Lung (tissue), 16 donors: Measurements from ENCODE around the gene TAB2. TPM values are rescaled to one million over a fixed set of nuclear protein-coding genes. Genes with fewer than 3 reads are reported as not detected.

ENCODE experiments used
- ATAC-seq: fragments of 200-7000 bp; cut with Tn5 transposase; one replicate; pipeline ENCODE4 v1.9.1; 2020; ENCODE audit warnings: moderate number of reproducible peaks; ENCODE audit not compliant: insufficient read depth, low FRiP score
- DNase-seq, 3 donors: peaks; one replicate each; pipeline ENCODE4 v3.0.0-alpha.2; 2013 to 2017
- H3K27ac ChIP-seq, 2 donors: one replicate each; pipeline ENCODE4 v1.5.1; 2013; ENCODE audit warnings: mild to moderate bottlenecking in 2 of 2, moderate library complexity in 2 of 2, control low read depth in 1 of 2, inconsistent platforms in 1 of 2, low read depth in 1 of 2, low read length in 1 of 2
- H3K27me3 ChIP-seq, 3 donors: one replicate each; pipeline ENCODE4 v1.5.1; 2013; ENCODE audit warnings: low read length in 2 of 3; ENCODE audit not compliant: control insufficient read depth in 3 of 3, insufficient read depth in 3 of 3
- H3K36me3 ChIP-seq, 4 donors: one replicate each; pipeline ENCODE4 v1.5.1; 2013; ENCODE audit warnings: low read length in 4 of 4, mild to moderate bottlenecking in 1 of 4, moderate library complexity in 1 of 4; ENCODE audit not compliant: control insufficient read depth in 4 of 4, insufficient read depth in 4 of 4
- H3K4me1 ChIP-seq, 5 donors: one replicate each; pipeline ENCODE4 v1.5.1; 2013; ENCODE audit warnings: low read length in 5 of 5, mild to moderate bottlenecking in 2 of 5, moderate library complexity in 1 of 5; ENCODE audit not compliant: control insufficient read depth in 5 of 5, insufficient read depth in 5 of 5
- H3K4me3 ChIP-seq: one replicate; pipeline ENCODE4 v1.5.1; 2013; ENCODE audit warnings: mild to moderate bottlenecking, control low read depth, moderate library complexity
- H3K9ac ChIP-seq, 2 donors: one replicate each; pipeline ENCODE4 v1.5.1; 2013; ENCODE audit warnings: low read length in 2 of 2, control low read depth in 1 of 2; ENCODE audit not compliant: insufficient read depth in 1 of 2
- H3K9me3 ChIP-seq, 4 donors: one replicate each; pipeline ENCODE4 v1.5.1; 2013; ENCODE audit warnings: low read length in 3 of 4, mild to moderate bottlenecking in 1 of 4, moderate library complexity in 1 of 4; ENCODE audit not compliant: control insufficient read depth in 4 of 4, insufficient read depth in 3 of 4
- WGBS, 2 donors: extraction: QIAGEN DNeasy Blood & Tissue Kit; methylation state at CpG; one replicate each; pipeline ENCODE4 v1.1.7; 2013; 5-methylcytosine and 5-hydroxymethylcytosine counted together
- long read RNA-seq, 5 donors: transcript quantifications; one replicate each; lab custom pipeline, GENCODE V29; 2026
- polyA plus RNA-seq, 2 donors: library from polyadenylated mRNA; stranded (reverse); fragments of 200-250 nt; gene quantifications; one replicate each; pipeline ENCODE4 v1.2.1, GENCODE V29; 2013
- total RNA-seq, 2 donors: library from RNA; depleted of rRNA in 1 of 2; stranded (reverse); fragments of >200 nt in 1 of 2; gene quantifications; one replicate each; pipeline ENCODE4 v1.2.1, GENCODE V29; 2014 to 2021
- TF ChIP-seq, protein P1 (sequence below): IDR thresholded peaks from 2 replicates; pipeline ENCODE4 v1.5.1; 2012; ENCODE audit warnings: mild to moderate bottlenecking; ENCODE audit errors: control extremely low read depth, extremely low read depth
- donor health status: control.
- donor health status: control.
- donor health status: Bipolar disorder and iron deficiency.
- donor health status: healthy.
- donor health status: DM: yes; HTN: yes; CAD: no.

The TAB2 gene, protein sequence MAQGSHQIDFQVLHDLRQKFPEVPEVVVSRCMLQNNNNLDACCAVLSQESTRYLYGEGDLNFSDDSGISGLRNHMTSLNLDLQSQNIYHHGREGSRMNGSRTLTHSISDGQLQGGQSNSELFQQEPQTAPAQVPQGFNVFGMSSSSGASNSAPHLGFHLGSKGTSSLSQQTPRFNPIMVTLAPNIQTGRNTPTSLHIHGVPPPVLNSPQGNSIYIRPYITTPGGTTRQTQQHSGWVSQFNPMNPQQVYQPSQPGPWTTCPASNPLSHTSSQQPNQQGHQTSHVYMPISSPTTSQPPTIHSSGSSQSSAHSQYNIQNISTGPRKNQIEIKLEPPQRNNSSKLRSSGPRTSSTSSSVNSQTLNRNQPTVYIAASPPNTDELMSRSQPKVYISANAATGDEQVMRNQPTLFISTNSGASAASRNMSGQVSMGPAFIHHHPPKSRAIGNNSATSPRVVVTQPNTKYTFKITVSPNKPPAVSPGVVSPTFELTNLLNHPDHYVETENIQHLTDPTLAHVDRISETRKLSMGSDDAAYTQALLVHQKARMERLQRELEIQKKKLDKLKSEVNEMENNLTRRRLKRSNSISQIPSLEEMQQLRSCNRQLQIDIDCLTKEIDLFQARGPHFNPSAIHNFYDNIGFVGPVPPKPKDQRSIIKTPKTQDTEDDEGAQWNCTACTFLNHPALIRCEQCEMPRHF
- total RNA-seq (10 to 100 TPM; 34.7 to 75.9 TPM), polyA plus RNA-seq (10 to 100 TPM; 15.8 to 31.8 TPM)
- long read RNA-seq, donor 1, full-length matches to known transcripts, result 4 of 49 reads
- long read RNA-seq, donor 1, partial matches to known transcripts, result 45 of 49 reads
- long read RNA-seq, donor 1, other reads (novel, unspliced or antisense), result 0 of 49 reads
- long read RNA-seq, donor 2, partial matches to known transcripts, result 13 of 13 reads
- long read RNA-seq, donor 2, other reads (novel, unspliced or antisense), result 0 of 13 reads
- long read RNA-seq, donor 3, full-length matches to known transcripts, result 2 of 52 reads
- long read RNA-seq, donor 3, partial matches to known transcripts, result 50 of 52 reads
- long read RNA-seq, donor 3, other reads (novel, unspliced or antisense), result 0 of 52 reads
- long read RNA-seq, donor 4, partial matches to known transcripts, result 16 of 16 reads
- long read RNA-seq, donor 4, other reads (novel, unspliced or antisense), result 0 of 16 reads
- long read RNA-seq, donor 5, full-length matches to known transcripts, result 3 of 64 reads
- long read RNA-seq, donor 5, partial matches to known transcripts, result 61 of 64 reads
- long read RNA-seq, donor 5, other reads (novel, unspliced or antisense), result 0 of 64 reads

DNA sequence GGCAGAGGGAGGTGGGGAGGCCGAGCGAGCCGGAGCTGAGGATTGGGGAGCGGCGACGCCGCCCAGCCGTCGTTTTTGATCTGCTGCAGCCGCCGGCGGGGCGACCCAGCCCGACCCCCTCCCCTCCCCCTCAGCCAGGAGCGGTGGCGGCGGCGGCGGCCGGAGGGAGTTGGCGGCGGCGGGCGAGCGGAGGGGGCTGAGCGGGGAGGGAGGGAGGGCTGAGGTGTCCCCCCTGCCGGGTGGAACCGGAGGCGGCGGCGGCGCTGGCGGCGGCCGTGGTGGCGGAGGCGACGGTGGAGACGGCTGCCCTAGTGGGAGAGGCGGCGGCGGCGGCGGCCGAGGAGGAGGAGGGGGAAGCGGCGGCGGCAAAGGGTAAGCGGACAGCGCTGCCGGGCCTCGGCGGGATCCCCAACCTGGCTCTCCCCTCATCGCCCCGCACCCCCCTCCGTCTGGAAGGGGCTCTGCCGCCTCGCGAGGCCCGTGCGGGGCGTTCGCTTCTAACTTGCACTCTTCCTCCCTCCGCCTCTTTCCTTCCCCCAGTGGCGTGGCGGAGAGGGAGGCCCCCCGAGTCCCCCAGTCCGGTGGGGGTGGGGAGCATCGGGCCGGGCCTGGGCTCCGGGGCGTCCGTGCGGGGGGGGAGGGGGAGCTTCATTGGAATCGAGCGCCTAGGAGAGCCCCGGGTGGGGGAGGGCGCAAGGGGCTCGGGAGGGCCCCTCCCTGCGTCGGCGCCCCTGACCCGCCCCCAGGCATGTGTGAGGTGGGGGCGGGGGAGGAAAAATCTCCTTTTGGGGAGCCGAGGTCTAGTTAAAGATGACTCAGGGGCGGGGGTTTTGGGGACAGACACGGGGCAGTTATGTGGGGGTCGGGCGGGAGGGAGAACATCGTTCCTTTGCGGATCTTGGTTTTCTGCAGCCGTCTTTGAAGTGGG lies at the start of gene TAB2:
TAB2 (plus strand) TSS at position 69 of the 928 bp plus-strand sequence. CDS start 52,286 bp downstream, outside the sequence.
- H3K27me3 ChIP-seq, result peaks cover 0 to 2% (median 0%) of the 10 kb centered on the region in 3 donors
- TF ChIP-seq, protein P1, sequence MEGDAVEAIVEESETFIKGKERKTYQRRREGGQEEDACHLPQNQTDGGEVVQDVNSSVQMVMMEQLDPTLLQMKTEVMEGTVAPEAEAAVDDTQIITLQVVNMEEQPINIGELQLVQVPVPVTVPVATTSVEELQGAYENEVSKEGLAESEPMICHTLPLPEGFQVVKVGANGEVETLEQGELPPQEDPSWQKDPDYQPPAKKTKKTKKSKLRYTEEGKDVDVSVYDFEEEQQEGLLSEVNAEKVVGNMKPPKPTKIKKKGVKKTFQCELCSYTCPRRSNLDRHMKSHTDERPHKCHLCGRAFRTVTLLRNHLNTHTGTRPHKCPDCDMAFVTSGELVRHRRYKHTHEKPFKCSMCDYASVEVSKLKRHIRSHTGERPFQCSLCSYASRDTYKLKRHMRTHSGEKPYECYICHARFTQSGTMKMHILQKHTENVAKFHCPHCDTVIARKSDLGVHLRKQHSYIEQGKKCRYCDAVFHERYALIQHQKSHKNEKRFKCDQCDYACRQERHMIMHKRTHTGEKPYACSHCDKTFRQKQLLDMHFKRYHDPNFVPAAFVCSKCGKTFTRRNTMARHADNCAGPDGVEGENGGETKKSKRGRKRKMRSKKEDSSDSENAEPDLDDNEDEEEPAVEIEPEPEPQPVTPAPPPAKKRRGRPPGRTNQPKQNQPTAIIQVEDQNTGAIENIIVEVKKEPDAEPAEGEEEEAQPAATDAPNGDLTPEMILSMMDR, result no peak
- H3K36me3 ChIP-seq, result no peaks in the 10 kb centered on the region
- ATAC-seq (peak; percentile 60), DNase-seq (peak; percentile 71 to 77 (median 72))
- peak within 1 kb of the TSS; percentile 61 to 95 for H3K9ac ChIP-seq
- H3K27ac ChIP-seq, result peak within 1 kb of the TSS; percentile 94 to 100
- WGBS, 2 donors, result 1% methylated on average over 39 to 91 of the region's 92 CpGs
- H3K4me1 ChIP-seq, result peaks cover 0 to 33% (median 2%) of the 10 kb centered on the region in 5 donors
- no peaks in the 10 kb centered on the region for H3K9me3 ChIP-seq
- peak within 1 kb of the TSS; percentile 99 for H3K4me3 ChIP-seq

DNA sequence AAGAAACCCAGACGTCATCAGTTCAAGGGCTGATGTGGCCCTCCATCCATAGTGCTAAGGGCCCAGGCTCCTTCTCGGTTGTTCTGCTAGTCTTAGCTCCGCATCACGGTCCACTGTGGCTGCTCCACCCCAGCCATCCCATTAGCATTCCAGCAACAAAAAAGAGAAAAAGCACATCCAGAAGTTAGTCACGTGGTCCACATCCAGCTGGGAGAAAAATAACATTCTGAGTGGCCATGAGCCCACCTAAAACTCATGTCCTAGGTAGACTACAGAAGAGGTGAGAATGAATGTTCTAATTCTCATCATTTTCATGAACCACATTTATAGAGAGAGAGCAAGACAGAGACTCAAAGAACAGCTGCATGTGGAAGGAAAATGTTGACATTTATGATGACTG lies 49.4 kb upstream of the TAB2 start:
- 95 to 99% methylated on average over 5 of the region's 5 CpGs for WGBS, 2 donors
- no peaks in the 10 kb centered on the region for H3K36me3 ChIP-seq
- peaks cover 0 to 3% (median 0%) of the 10 kb centered on the region in 4 donors for H3K9me3 ChIP-seq
- H3K9ac ChIP-seq, result no peak overlapping the region
- no peak overlapping the region for H3K4me3 ChIP-seq
- TF ChIP-seq, protein P1, result no peak
- no peaks in the 10 kb centered on the region for H3K4me1 ChIP-seq
- no peak for ATAC-seq
- no peak for DNase-seq
- no peak overlapping the region for H3K27ac ChIP-seq
- no peaks in the 10 kb centered on the region for H3K27me3 ChIP-seq

DNA sequence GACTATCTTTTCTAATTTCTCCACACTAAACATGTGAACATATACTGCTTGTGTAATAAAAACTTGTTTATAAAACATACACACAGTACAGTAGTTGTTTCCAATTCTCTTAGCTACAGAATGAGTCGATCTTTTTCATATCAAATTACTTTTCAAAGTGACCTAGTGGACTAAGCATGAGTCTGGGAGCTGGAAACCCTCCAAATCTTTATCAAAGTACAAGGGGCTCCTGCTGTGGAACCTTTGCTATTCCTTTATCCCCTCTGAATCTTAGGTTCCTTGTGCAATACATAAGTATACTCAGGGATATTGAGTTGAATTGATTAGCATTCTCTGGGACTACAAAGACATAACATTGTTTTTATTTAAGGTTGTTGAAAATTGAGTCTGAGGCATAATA lies 48.7 kb upstream of the TAB2 start:
- 51 to 70% methylated on average over 1 of the region's 1 CpG for WGBS, 2 donors
- DNase-seq (no peak), ATAC-seq (no peak)
- Histone ChIP-seq H3K4me1 (no peaks in the 10 kb centered on the region), H3K9me3 (peaks cover 0 to 3% (median 0%) of the 10 kb centered on the region in 4 donors), H3K27ac (no peak overlapping the region), H3K27me3 (no peaks in the 10 kb centered on the region), H3K4me3 (no peak overlapping the region), H3K36me3 (no peaks in the 10 kb centered on the region), H3K9ac (no peak overlapping the region)
- TF ChIP-seq, protein P1, result no peak
